Bladder microvascular endothelial cell (primary cell): Measurements from ENCODE around the gene TCFL5. TPM values are rescaled to one million over a fixed set of nuclear protein-coding genes. Genes with fewer than 3 reads are reported as not detected.

Source experiments
- total RNA-seq: library from RNA; depleted of rRNA; stranded (reverse); fragments of >200 nt; gene quantifications from 2 replicates; pipeline ENCODE4 v1.2.3, GENCODE V29; 2014

TCFL5 gene
- total RNA-seq, result 10.2 and 11.7 TPM in 2 replicates

GRCh38 chr20:62861726-62862336 is at the start of gene TCFL5:
Gene TCFL5, minus strand, starts transcription at chr20:62861822. Its CDS starts 152 bp downstream, at chr20:62861670.

GRCh38 chr20:62816884-62817873 is 44.4 kb downstream of the TCFL5 start, which contains the start of gene COL9A3:
Gene COL9A3, plus strand, starts transcription at chr20:62817050. Its CDS starts 15 bp downstream, at chr20:62817065.

GRCh38 chr20:62804627-62805154 is 56.9 kb downstream of the TCFL5 start, which contains the start of gene OGFR:
Gene OGFR, plus strand, starts transcription at chr20:62804835. Its CDS starts 25 bp downstream, at chr20:62804860.

Other genes starting within 250 kb of the TCFL5 start
- gene SLCO4A1, start 219.3 kb downstream of the TCFL5 start, total RNA-seq, result 4.0 and 5.0 TPM in 2 replicates
- under 0.01 TPM in 1 of 2 replicates, not detected in the other for gene NTSR1, start 153.0 kb downstream of the TCFL5 start, total RNA-seq
- 11.8 and 17.5 TPM in 2 replicates for gene MRGBP, start 65.3 kb downstream of the TCFL5 start, total RNA-seq
- gene OGFR, start 57.0 kb downstream of the TCFL5 start, total RNA-seq, result 33.0 and 40.8 TPM in 2 replicates
- gene COL9A3, start 44.8 kb downstream of the TCFL5 start, total RNA-seq, result 0.32 and 0.69 TPM in 2 replicates
- 21.5 and 50.9 TPM in 2 replicates for gene DIDO1, start 64.7 kb upstream of the TCFL5 start, total RNA-seq
- 29.8 and 37.3 TPM in 2 replicates for gene GID8, start 76.3 kb upstream of the TCFL5 start, total RNA-seq
- 6.9 and 7.3 TPM in 2 replicates for gene SLC17A9, start 90.9 kb upstream of the TCFL5 start, total RNA-seq
- not detected in 2 replicates for gene BHLHE23, start 145.1 kb upstream of the TCFL5 start, total RNA-seq